WTC11 (cell line): Measurements from ENCODE around the gene CDC20B. TPM values are rescaled to one million over a fixed set of nuclear protein-coding genes. Genes with fewer than 3 reads are reported as not detected.

ENCODE experiments used
- ATAC-seq: fragments of 200-7000 bp; cut with Tn5 transposase; 2 replicates; pipeline ENCODE4 v1.10.0; 2021; ENCODE audit warnings: mild to moderate bottlenecking, moderate library complexity
- CTCF ChIA-PET: fragments of 300-600 bp; sonication (Branson Sonifier 250); formaldehyde crosslinking; loops from one replicate; lab custom pipeline; 2021; ENCODE audit warnings: antibody characterized with exemption; lab: Charles Lee
- POLR2A ChIA-PET: fragments of 350-600 bp; sonication (Branson Sonifier 250); formaldehyde crosslinking; loops from one replicate; lab custom pipeline; 2021; ENCODE audit warnings: antibody characterized with exemption; lab: Charles Lee
- DNase-seq: peaks from one replicate; pipeline ENCODE4 v3.0.0; 2021; ENCODE audit warnings: low spot score
- H3K27ac Mint-ChIP-seq: 2 replicates; pipeline ENCODE4 v1.8.0; 2021; ENCODE audit warnings: mixed read lengths
- H3K27me3 Mint-ChIP-seq: 2 replicates; pipeline ENCODE4 v1.8.0; 2021; ENCODE audit warnings: low read depth, mild to moderate bottlenecking, moderate library complexity, mixed read lengths
- H3K36me3 Mint-ChIP-seq: 2 replicates; pipeline ENCODE4 v1.8.0; 2021; ENCODE audit warnings: mixed read lengths
- H3K4me1 Mint-ChIP-seq: 2 replicates; pipeline ENCODE4 v1.8.0; 2022; ENCODE audit warnings: mixed read lengths
- H3K4me3 Mint-ChIP-seq: 2 replicates; pipeline ENCODE4 v1.8.0; 2021; ENCODE audit warnings: mild to moderate bottlenecking, moderate library complexity, mixed read lengths
- H3K9me3 Mint-ChIP-seq: 2 replicates; pipeline ENCODE4 v1.8.0; 2021; ENCODE audit warnings: mixed read lengths
- CREM ChIP-seq: sonication (generic); formaldehyde crosslinking; IDR thresholded peaks from 2 replicates; pipeline ENCODE4 v1.8.1; 2022; ENCODE audit warnings: mild to moderate bottlenecking, missing genetic modification reagents, moderate library complexity
- EMX1 ChIP-seq: fragments of 250-450 bp; sonication (Bioruptor Pico); IDR thresholded peaks from 2 replicates; pipeline ENCODE4 v1.8.0; 2021; ENCODE audit warnings: mild to moderate bottlenecking
- ETV6 ChIP-seq: sonication (generic); formaldehyde crosslinking; IDR thresholded peaks from 2 replicates; pipeline ENCODE4 v1.8.1; 2022; ENCODE audit warnings: mild to moderate bottlenecking, missing genetic modification reagents
- FOXJ3 ChIP-seq: sonication (generic); formaldehyde crosslinking; IDR thresholded peaks from 2 replicates; pipeline ENCODE4 v1.9.0; 2021; ENCODE audit warnings: missing genetic modification reagents, mild to moderate bottlenecking, borderline replicate concordance
- FOXP1 ChIP-seq: sonication (generic); formaldehyde crosslinking; IDR thresholded peaks from 2 replicates; pipeline ENCODE4 v1.8.0; 2022; ENCODE audit warnings: missing genetic modification reagents, mild to moderate bottlenecking, moderate library complexity, borderline replicate concordance
- HMGXB4 ChIP-seq: sonication (generic); formaldehyde crosslinking; IDR thresholded peaks from 2 replicates; pipeline ENCODE4 v1.8.1; 2023; ENCODE audit warnings: mild to moderate bottlenecking, moderate library complexity, missing genetic modification reagents
- NFE2L1 ChIP-seq: sonication (generic); formaldehyde crosslinking; IDR thresholded peaks from 2 replicates; pipeline ENCODE4 v1.8.1; 2023; ENCODE audit warnings: missing genetic modification reagents
- NR1H2 ChIP-seq: sonication (generic); formaldehyde crosslinking; IDR thresholded peaks from 2 replicates; pipeline ENCODE4 v1.9.0; 2021; ENCODE audit warnings: mild to moderate bottlenecking, moderate library complexity, missing genetic modification reagents
- PRDM15 ChIP-seq: sonication (generic); formaldehyde crosslinking; IDR thresholded peaks from 2 replicates; pipeline ENCODE4 v1.8.0; 2022; ENCODE audit warnings: missing genetic modification reagents
- RELA ChIP-seq: sonication (generic); formaldehyde crosslinking; IDR thresholded peaks from 2 replicates; pipeline ENCODE4 v1.8.1; 2022; ENCODE audit warnings: missing genetic modification reagents, mild to moderate bottlenecking, borderline replicate concordance
- ZNF263 ChIP-seq: sonication (generic); formaldehyde crosslinking; IDR thresholded peaks from 2 replicates; pipeline ENCODE4 v1.8.1; 2022; ENCODE audit warnings: low read depth, mild to moderate bottlenecking, moderate library complexity, missing genetic modification reagents
- ZNF396 ChIP-seq: fragments of 250-450 bp; sonication (Bioruptor Pico); IDR thresholded peaks from 2 replicates; pipeline ENCODE4 v1.8.0; 2021; ENCODE audit warnings: mild to moderate bottlenecking, moderate library complexity, borderline replicate concordance
- ZNF423 ChIP-seq: fragments of 250-450 bp; sonication (Bioruptor Pico); IDR thresholded peaks from 2 replicates; pipeline ENCODE4 v2.1.2; 2022; ENCODE audit warnings: mild to moderate bottlenecking, moderate library complexity
- total RNA-seq: library from RNA; stranded (reverse); gene quantifications from 3 replicates; pipeline ENCODE4 v1.2.3, GENCODE V29; 2021
- TF ChIP-seq, protein P1 (sequence below): fragments of 250-450 bp; sonication (Bioruptor Pico); IDR thresholded peaks from 2 replicates; pipeline ENCODE4 v1.8.0; 2021; ENCODE audit warnings: mild to moderate bottlenecking
- TF ChIP-seq, protein P2 (sequence below): fragments of 250-450 bp; sonication (Bioruptor Pico); IDR thresholded peaks from 2 replicates; pipeline ENCODE4 v1.9.0; 2021; ENCODE audit warnings: mild to moderate bottlenecking, borderline replicate concordance
- TF ChIP-seq, protein P3 (sequence below): sonication (generic); formaldehyde crosslinking; conservative IDR thresholded peaks from 2 replicates; pipeline ENCODE4 v1.8.1; 2023; ENCODE audit warnings: mild to moderate bottlenecking, low read depth, missing genetic modification reagents, moderate library complexity
- TF ChIP-seq, protein P4 (sequence below): sonication (generic); formaldehyde crosslinking; IDR thresholded peaks from 2 replicates; pipeline ENCODE4 v1.8.0; 2023; ENCODE audit warnings: mild to moderate bottlenecking, missing genetic modification reagents
- TF ChIP-seq, protein P5 (sequence below): sonication (generic); formaldehyde crosslinking; IDR thresholded peaks from 2 replicates; pipeline ENCODE4 v1.8.1; 2023; ENCODE audit warnings: mild to moderate bottlenecking, missing genetic modification reagents

The CDC20B gene
- total RNA-seq, 1 experiment from 2014 or later, result not detected

DNA sequence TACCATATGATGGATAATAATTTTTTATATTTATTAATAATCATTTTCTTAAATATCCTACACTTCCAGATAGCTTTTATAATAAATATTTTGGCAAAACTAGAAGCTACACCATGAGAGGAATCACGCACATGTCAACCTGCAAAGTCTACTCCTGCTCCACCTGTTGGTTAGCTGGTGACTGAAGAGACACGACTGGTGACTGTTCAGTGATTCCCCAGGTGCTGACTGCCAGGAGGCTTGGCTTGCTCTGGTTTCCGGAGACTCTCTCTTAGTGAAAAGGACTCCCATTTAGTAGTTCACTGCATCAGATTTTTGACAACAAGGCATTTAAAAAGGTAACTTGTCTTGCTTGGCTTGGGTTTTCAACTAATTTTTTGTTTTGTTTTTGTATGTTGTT is 49.6 kb downstream of the CDC20B start (continued):
- TF ChIP-seq EMX1 (CRISPR knock-in tag), result no peak
- TF ChIP-seq HMGXB4, result no peak
- TF ChIP-seq FOXP1 (CRISPR knock-in tag), result no peak
- TF ChIP-seq, all 79 proteins: peak for 0

- Mint-ChIP-seq H3K27me3 (no peaks in the 10 kb centered on the region; the same call in none of the 2 replicates), H3K4me1 (peaks cover 10% of the 10 kb centered on the region), H3K9me3 (peaks cover 5% of the 10 kb centered on the region), H3K27ac (no peak overlapping the region), H3K36me3 (no peaks in the 10 kb centered on the region), H3K4me3 (no peak overlapping the region)
- ChIA-PET POLR2A (no interaction called here), CTCF (no interaction called here)
- no peak for DNase-seq
- ATAC-seq, result no peak
- TF ChIP-seq RELA (CRISPR knock-in tag) (no peak), PRDM15 (CRISPR knock-in tag) (no peak), ZNF396 (no peak), ETV6 (CRISPR knock-in tag) (no peak), CREM (CRISPR knock-in tag) (no peak), NFE2L1 (CRISPR knock-in tag) (no peak), NR1H2 (no peak), FOXJ3 (no peak), ZNF263 (no peak), ZNF423 (no peak)
- TF ChIP-seq, protein P1, sequence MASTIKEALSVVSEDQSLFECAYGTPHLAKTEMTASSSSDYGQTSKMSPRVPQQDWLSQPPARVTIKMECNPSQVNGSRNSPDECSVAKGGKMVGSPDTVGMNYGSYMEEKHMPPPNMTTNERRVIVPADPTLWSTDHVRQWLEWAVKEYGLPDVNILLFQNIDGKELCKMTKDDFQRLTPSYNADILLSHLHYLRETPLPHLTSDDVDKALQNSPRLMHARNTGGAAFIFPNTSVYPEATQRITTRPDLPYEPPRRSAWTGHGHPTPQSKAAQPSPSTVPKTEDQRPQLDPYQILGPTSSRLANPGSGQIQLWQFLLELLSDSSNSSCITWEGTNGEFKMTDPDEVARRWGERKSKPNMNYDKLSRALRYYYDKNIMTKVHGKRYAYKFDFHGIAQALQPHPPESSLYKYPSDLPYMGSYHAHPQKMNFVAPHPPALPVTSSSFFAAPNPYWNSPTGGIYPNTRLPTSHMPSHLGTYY, result no peak
- TF ChIP-seq, protein P2, sequence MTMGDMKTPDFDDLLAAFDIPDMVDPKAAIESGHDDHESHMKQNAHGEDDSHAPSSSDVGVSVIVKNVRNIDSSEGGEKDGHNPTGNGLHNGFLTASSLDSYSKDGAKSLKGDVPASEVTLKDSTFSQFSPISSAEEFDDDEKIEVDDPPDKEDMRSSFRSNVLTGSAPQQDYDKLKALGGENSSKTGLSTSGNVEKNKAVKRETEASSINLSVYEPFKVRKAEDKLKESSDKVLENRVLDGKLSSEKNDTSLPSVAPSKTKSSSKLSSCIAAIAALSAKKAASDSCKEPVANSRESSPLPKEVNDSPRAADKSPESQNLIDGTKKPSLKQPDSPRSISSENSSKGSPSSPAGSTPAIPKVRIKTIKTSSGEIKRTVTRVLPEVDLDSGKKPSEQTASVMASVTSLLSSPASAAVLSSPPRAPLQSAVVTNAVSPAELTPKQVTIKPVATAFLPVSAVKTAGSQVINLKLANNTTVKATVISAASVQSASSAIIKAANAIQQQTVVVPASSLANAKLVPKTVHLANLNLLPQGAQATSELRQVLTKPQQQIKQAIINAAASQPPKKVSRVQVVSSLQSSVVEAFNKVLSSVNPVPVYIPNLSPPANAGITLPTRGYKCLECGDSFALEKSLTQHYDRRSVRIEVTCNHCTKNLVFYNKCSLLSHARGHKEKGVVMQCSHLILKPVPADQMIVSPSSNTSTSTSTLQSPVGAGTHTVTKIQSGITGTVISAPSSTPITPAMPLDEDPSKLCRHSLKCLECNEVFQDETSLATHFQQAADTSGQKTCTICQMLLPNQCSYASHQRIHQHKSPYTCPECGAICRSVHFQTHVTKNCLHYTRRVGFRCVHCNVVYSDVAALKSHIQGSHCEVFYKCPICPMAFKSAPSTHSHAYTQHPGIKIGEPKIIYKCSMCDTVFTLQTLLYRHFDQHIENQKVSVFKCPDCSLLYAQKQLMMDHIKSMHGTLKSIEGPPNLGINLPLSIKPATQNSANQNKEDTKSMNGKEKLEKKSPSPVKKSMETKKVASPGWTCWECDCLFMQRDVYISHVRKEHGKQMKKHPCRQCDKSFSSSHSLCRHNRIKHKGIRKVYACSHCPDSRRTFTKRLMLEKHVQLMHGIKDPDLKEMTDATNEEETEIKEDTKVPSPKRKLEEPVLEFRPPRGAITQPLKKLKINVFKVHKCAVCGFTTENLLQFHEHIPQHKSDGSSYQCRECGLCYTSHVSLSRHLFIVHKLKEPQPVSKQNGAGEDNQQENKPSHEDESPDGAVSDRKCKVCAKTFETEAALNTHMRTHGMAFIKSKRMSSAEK, result no peak
- TF ChIP-seq, protein P3, sequence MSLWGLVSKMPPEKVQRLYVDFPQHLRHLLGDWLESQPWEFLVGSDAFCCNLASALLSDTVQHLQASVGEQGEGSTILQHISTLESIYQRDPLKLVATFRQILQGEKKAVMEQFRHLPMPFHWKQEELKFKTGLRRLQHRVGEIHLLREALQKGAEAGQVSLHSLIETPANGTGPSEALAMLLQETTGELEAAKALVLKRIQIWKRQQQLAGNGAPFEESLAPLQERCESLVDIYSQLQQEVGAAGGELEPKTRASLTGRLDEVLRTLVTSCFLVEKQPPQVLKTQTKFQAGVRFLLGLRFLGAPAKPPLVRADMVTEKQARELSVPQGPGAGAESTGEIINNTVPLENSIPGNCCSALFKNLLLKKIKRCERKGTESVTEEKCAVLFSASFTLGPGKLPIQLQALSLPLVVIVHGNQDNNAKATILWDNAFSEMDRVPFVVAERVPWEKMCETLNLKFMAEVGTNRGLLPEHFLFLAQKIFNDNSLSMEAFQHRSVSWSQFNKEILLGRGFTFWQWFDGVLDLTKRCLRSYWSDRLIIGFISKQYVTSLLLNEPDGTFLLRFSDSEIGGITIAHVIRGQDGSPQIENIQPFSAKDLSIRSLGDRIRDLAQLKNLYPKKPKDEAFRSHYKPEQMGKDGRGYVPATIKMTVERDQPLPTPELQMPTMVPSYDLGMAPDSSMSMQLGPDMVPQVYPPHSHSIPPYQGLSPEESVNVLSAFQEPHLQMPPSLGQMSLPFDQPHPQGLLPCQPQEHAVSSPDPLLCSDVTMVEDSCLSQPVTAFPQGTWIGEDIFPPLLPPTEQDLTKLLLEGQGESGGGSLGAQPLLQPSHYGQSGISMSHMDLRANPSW (CRISPR knock-in tag), result no peak
- TF ChIP-seq, protein P4, sequence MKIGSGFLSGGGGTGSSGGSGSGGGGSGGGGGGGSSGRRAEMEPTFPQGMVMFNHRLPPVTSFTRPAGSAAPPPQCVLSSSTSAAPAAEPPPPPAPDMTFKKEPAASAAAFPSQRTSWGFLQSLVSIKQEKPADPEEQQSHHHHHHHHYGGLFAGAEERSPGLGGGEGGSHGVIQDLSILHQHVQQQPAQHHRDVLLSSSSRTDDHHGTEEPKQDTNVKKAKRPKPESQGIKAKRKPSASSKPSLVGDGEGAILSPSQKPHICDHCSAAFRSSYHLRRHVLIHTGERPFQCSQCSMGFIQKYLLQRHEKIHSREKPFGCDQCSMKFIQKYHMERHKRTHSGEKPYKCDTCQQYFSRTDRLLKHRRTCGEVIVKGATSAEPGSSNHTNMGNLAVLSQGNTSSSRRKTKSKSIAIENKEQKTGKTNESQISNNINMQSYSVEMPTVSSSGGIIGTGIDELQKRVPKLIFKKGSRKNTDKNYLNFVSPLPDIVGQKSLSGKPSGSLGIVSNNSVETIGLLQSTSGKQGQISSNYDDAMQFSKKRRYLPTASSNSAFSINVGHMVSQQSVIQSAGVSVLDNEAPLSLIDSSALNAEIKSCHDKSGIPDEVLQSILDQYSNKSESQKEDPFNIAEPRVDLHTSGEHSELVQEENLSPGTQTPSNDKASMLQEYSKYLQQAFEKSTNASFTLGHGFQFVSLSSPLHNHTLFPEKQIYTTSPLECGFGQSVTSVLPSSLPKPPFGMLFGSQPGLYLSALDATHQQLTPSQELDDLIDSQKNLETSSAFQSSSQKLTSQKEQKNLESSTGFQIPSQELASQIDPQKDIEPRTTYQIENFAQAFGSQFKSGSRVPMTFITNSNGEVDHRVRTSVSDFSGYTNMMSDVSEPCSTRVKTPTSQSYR (CRISPR knock-in tag), result no peak
- TF ChIP-seq, protein P5, sequence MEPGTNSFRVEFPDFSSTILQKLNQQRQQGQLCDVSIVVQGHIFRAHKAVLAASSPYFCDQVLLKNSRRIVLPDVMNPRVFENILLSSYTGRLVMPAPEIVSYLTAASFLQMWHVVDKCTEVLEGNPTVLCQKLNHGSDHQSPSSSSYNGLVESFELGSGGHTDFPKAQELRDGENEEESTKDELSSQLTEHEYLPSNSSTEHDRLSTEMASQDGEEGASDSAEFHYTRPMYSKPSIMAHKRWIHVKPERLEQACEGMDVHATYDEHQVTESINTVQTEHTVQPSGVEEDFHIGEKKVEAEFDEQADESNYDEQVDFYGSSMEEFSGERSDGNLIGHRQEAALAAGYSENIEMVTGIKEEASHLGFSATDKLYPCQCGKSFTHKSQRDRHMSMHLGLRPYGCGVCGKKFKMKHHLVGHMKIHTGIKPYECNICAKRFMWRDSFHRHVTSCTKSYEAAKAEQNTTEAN (CRISPR knock-in tag), result no peak
Observed at GRCh38 chr5:55114061-55114460, 58.9 kb downstream of the CDC20B start.
